Esophagus (tissue), 2 donors: ENCODE results near the gene C15orf39. TPM values are rescaled to one million over a fixed set of nuclear protein-coding genes. Genes with fewer than 3 reads are reported as not detected.

Experiments used
- H3K27ac ChIP-seq, 2 donors: one replicate each; pipeline ENCODE4 v1.5.1; 2013; ENCODE audit warnings: low read depth in 2 of 2, mild to moderate bottlenecking in 2 of 2, inconsistent platforms in 1 of 2, low read length in 1 of 2, moderate library complexity in 1 of 2
- H3K27me3 ChIP-seq, 2 donors: one replicate each; pipeline ENCODE4 v1.6.1; 2013; ENCODE audit warnings: low read length in 2 of 2, control low read depth in 1 of 2, mild to moderate bottlenecking in 1 of 2; ENCODE audit not compliant: insufficient read depth in 2 of 2, control insufficient read depth in 1 of 2
- H3K36me3 ChIP-seq, 2 donors: one replicate each; pipeline ENCODE4 v1.6.1; 2013; ENCODE audit warnings: low read length in 1 of 2; ENCODE audit not compliant: control insufficient read depth in 2 of 2, insufficient read depth in 2 of 2
- H3K4me1 ChIP-seq, 2 donors: one replicate each; pipeline ENCODE4 v1.6.1; 2013; ENCODE audit warnings: low read length in 1 of 2; ENCODE audit not compliant: control insufficient read depth in 2 of 2, insufficient read depth in 2 of 2
- H3K4me3 ChIP-seq, 2 donors: one replicate each; pipeline ENCODE4 v1.5.1; 2013; ENCODE audit warnings: low read length in 2 of 2, mild to moderate bottlenecking in 2 of 2, low read depth in 1 of 2, moderate library complexity in 1 of 2
- H3K9me3 ChIP-seq, 2 donors: one replicate each; pipeline ENCODE4 v1.6.1; 2013; ENCODE audit warnings: mild to moderate bottlenecking in 2 of 2, low read depth in 1 of 2, low read length in 1 of 2, moderate library complexity in 1 of 2; ENCODE audit not compliant: control insufficient read depth in 2 of 2, insufficient read depth in 1 of 2
- WGBS, 2 donors: extraction: QIAGEN DNeasy Blood & Tissue Kit; methylation state at CpG; one replicate each; pipeline ENCODE4 v1.1.7; 2013; 5-methylcytosine and 5-hydroxymethylcytosine counted together
- polyA plus RNA-seq, 2 donors: library from polyadenylated mRNA; stranded (reverse); fragments of 200-250 nt; gene quantifications; one replicate each; pipeline ENCODE4 v1.2.3, GENCODE V29; 2013
- donor health status: healthy with polysubstance abuse.
- donor health status: Bipolar disorder and iron deficiency.

The C15orf39 gene
- 10 to 100 TPM; 14.7 to 15.7 TPM for polyA plus RNA-seq

GRCh38 chr15:75201616-75202250, at the start of gene C15orf39:
Gene C15orf39 (plus strand): TSS chr15:75201882. CDS start chr15:75206049, 4,167 bp downstream.
- Histone ChIP-seq H3K9me3 (no peaks in the 10 kb centered on the region), H3K4me1 (peaks cover 0 to 31% of the 10 kb centered on the region in 2 donors)
- 0% methylated on average over 62 to 84 of the region's 84 CpGs for WGBS, 2 donors

GRCh38 chr15:75152382-75153079, 49.2 kb upstream of the C15orf39 start:
- WGBS, 2 donors = 87 to 90% methylated on average over 2 of the region's 2 CpGs
- peaks cover 0 to 3% of the 10 kb centered on the region in 2 donors for H3K4me1 ChIP-seq
- H3K4me3 ChIP-seq = no peak overlapping the region
- H3K27me3 ChIP-seq = no peaks in the 10 kb centered on the region
- H3K27ac ChIP-seq = no peak overlapping the region
- H3K36me3 ChIP-seq = no peaks in the 10 kb centered on the region
- no peaks in the 10 kb centered on the region for H3K9me3 ChIP-seq

More at GRCh38 chr15:75201616-75202250, at the start of gene C15orf39:
- H3K4me3 ChIP-seq = peak within 1 kb of the TSS; percentile 83 to 95
- no peaks in the 10 kb centered on the region for H3K27me3 ChIP-seq
- peak within 1 kb of the TSS; percentile 87 to 95 for H3K27ac ChIP-seq
- peaks cover 6 to 10% of the 10 kb centered on the region in 2 donors for H3K36me3 ChIP-seq

- Histone ChIP-seq H3K36me3 (no peaks in the 10 kb centered on the region), H3K27ac (no peak overlapping the region), H3K27me3 (no peaks in the 10 kb centered on the region), H3K4me1 (peaks cover 0 to 3% of the 10 kb centered on the region in 2 donors), H3K9me3 (no peaks in the 10 kb centered on the region), H3K4me3 (no peak overlapping the region)
- 66 to 71% methylated on average over 4 of the region's 4 CpGs for WGBS, 2 donors
Measured at GRCh38 chr15:75153087-75153486, 48.6 kb upstream of the C15orf39 start.

- no peak overlapping the region for H3K4me3 ChIP-seq
- peaks cover 0 to 3% of the 10 kb centered on the region in 2 donors for H3K4me1 ChIP-seq
- WGBS, 2 donors = 81 to 83% methylated on average over 8 of the region's 8 CpGs
- no peak overlapping the region for H3K27ac ChIP-seq
- H3K36me3 ChIP-seq = no peaks in the 10 kb centered on the region
- H3K9me3 ChIP-seq = no peaks in the 10 kb centered on the region
- no peaks in the 10 kb centered on the region for H3K27me3 ChIP-seq
Measured at GRCh38 chr15:75153565-75154276, 48.0 kb upstream of the C15orf39 start.

- Histone ChIP-seq H3K27me3 (no peaks in the 10 kb centered on the region), H3K9me3 (no peaks in the 10 kb centered on the region), H3K36me3 (no peaks in the 10 kb centered on the region), H3K4me3 (no peak overlapping the region), H3K27ac (no peak overlapping the region), H3K4me1 (peaks cover 0 to 3% of the 10 kb centered on the region in 2 donors)
- WGBS, 2 donors = 75 to 81% methylated on average over 7 of the region's 7 CpGs
Measured at GRCh38 chr15:75154461-75155062, 47.1 kb upstream of the C15orf39 start.

GRCh38 chr15:75156326-75157215, 45.1 kb upstream of the C15orf39 start:
- peaks cover 0 to 3% of the 10 kb centered on the region in 2 donors for H3K36me3 ChIP-seq
- no peaks in the 10 kb centered on the region for H3K9me3 ChIP-seq
- WGBS, 2 donors = 67% methylated on average over 12 of the region's 12 CpGs
- H3K27ac ChIP-seq = no peak overlapping the region
- peaks cover 0 to 3% of the 10 kb centered on the region in 2 donors for H3K4me1 ChIP-seq
- no peaks in the 10 kb centered on the region for H3K27me3 ChIP-seq
- H3K4me3 ChIP-seq = no peak overlapping the region

GRCh38 chr15:75158402-75158801, 43.3 kb upstream of the C15orf39 start:
- no peak overlapping the region for H3K27ac ChIP-seq
- WGBS, 2 donors = 84 to 89% methylated on average over 7 of the region's 7 CpGs
- H3K4me1 ChIP-seq = peaks cover 0 to 3% of the 10 kb centered on the region in 2 donors
- H3K27me3 ChIP-seq = no peaks in the 10 kb centered on the region
- peaks cover 0 to 3% of the 10 kb centered on the region in 2 donors for H3K36me3 ChIP-seq
- no peaks in the 10 kb centered on the region for H3K9me3 ChIP-seq
- H3K4me3 ChIP-seq = no peak overlapping the region

GRCh38 chr15:75159244-75159643, 42.4 kb upstream of the C15orf39 start:
- peaks cover 0 to 3% of the 10 kb centered on the region in 2 donors for H3K36me3 ChIP-seq
- no peak overlapping the region for H3K4me3 ChIP-seq
- peaks cover 0 to 3% of the 10 kb centered on the region in 2 donors for H3K4me1 ChIP-seq
- no peak overlapping the region for H3K27ac ChIP-seq
- no peaks in the 10 kb centered on the region for H3K9me3 ChIP-seq
- no peaks in the 10 kb centered on the region for H3K27me3 ChIP-seq
- WGBS, 2 donors = 37 to 50% methylated on average over 1 of the region's 1 CpG
